ENCODE data around the gene SAC3D1.

SAC3D1 gene

GRCh38 chr11:65040520-65040846 is 527 bp upstream of the SAC3D1 start:
- no peak for DNase-seq (ENCODE audit: low spot score)
- peak overlapping the region; percentile 95 for H3K27ac Mint-ChIP-seq
- peaks cover 22% of the 10 kb centered on the region for H3K36me3 Mint-ChIP-seq (ENCODE audit: low read depth)
- H3K27me3 Mint-ChIP-seq (ENCODE audit: low read depth), result no peaks in the 10 kb centered on the region
- peak overlapping the region; percentile 87 for H3K4me3 Mint-ChIP-seq
- H3K9me3 Mint-ChIP-seq, result no peaks in the 10 kb centered on the region
- peaks cover 12% of the 10 kb centered on the region for H3K4me1 Mint-ChIP-seq (ENCODE audit: low read depth)

DNA sequence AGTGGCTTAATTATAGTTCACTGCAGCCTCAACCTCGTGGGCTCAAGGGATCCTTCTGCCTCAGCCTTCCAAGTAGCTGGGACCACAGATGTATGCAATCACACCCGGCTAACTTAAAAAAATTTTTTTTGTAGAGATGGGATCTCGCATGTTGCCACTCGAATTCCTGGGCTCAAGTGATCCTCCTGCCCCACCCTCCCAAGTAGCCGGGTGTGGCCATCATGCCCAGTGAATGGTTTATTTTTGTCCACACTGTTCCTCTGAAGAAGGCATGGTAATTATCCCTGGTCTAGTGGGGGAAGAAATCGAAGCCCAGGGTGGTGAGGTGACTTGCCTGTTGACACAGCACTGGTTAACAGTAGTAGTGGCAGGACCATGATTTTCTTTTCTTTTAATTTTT is 1.9 kb downstream of the SAC3D1 start:
- Mint-ChIP-seq H3K4me1 (ENCODE audit: low read depth) (peaks cover 23% of the 10 kb centered on the region), H3K27ac (no peak overlapping the region), H3K36me3 (ENCODE audit: low read depth) (peaks cover 22% of the 10 kb centered on the region), H3K27me3 (ENCODE audit: low read depth) (no peaks in the 10 kb centered on the region), H3K9me3 (no peaks in the 10 kb centered on the region), H3K4me3 (peak overlapping the region; percentile 93)
- no peak for DNase-seq (ENCODE audit: low spot score)

DNA sequence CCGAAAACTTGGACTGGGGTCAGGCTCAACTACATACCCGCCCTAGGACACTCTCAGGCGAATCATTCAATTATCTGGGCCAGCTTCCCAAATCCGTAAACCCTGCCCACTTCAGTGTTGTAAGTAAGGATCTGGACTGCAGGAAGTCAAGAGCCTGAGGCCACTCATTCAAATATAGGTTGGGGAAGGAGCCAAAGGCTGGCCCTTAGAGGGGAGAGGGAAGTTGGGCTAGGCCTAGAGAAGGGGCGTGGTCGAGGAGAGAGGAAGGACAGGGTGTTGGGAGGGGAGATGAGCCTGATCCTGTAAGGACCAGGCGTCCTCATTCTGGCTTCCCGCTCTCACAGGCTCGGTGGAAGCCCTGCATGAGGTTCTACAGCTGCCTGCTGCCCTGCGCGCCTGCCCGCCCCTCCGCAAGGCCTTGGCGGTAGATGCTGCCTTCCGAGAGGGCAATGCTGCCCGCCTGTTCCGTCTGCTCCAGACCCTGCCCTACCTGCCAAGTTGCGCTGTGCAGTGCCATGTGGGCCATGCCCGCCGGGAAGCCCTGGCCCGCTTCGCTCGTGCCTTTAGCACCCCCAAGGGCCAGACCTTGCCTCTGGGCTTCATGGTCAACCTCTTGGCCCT is 3.0 kb downstream of the SAC3D1 start:
- H3K4me3 Mint-ChIP-seq, result no peak overlapping the region
- peaks cover 23% of the 10 kb centered on the region for H3K4me1 Mint-ChIP-seq (ENCODE audit: low read depth)

GRCh38 chr11:65045061-65045460 is 4.1 kb downstream of the SAC3D1 start:
- Mint-ChIP-seq H3K27me3 (ENCODE audit: low read depth) (no peaks in the 10 kb centered on the region), H3K4me1 (ENCODE audit: low read depth) (peaks cover 23% of the 10 kb centered on the region), H3K9me3 (no peaks in the 10 kb centered on the region), H3K27ac (no peak overlapping the region), H3K4me3 (no peak overlapping the region), H3K36me3 (ENCODE audit: low read depth) (peaks cover 18% of the 10 kb centered on the region)
- DNase-seq (ENCODE audit: low spot score), result no peak

More for the DNA sequence above, 3.0 kb downstream of the SAC3D1 start:
- DNase-seq (ENCODE audit: low spot score), result no peak
- no peaks in the 10 kb centered on the region for H3K27me3 Mint-ChIP-seq (ENCODE audit: low read depth)
- peak overlapping the region; percentile 13 for H3K27ac Mint-ChIP-seq
- H3K9me3 Mint-ChIP-seq, result no peaks in the 10 kb centered on the region
- peaks cover 18% of the 10 kb centered on the region for H3K36me3 Mint-ChIP-seq (ENCODE audit: low read depth)

- no peak for DNase-seq (ENCODE audit: low spot score)
- Mint-ChIP-seq H3K4me1 (ENCODE audit: low read depth) (peaks cover 20% of the 10 kb centered on the region), H3K36me3 (ENCODE audit: low read depth) (peaks cover 18% of the 10 kb centered on the region), H3K9me3 (no peaks in the 10 kb centered on the region), H3K27ac (no peak overlapping the region), H3K27me3 (ENCODE audit: low read depth) (no peaks in the 10 kb centered on the region), H3K4me3 (no peak overlapping the region)
Observed at GRCh38 chr11:65045728-65046127, 4.7 kb downstream of the SAC3D1 start.

DNA sequence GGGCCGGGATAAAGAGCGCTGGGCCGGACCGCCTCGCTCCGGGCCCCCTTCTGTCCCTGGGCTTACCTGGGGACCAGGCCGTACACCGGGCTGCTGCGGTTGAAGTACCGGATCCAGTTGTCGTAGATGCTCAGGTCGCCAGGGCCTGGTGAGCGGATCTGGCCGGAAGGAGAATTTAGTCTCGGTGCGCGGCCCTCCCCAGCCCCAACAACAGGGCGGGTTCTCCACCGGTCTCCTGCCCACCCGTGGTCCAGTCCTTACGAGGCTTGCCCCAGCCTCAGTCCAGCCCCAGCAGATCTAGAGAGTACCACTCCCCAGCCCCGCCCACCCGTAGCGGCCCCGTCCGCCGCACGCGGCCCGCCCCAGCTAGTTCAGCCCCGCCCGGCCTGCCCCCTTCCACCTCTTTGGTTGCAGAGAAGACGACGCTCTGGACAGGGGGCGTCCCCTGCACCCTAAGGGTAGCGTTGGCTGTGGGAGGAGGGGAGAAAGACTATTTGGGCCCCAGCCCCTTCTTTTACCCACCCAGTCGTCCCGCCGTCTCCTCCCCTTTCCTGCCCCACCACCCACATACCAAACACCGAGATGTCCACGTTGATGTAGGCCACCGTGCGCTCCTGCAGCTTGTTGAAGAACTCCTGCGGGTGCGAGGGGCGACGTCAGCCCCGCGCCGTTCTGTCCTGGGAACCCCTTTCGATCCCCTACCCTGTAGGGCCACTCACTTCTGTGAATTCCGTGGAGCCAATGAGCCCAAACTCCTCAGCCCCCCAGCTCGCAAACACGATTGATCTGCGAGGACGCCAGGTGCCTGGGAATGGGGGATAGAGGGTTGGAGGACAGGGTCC is 6.8 kb downstream of the SAC3D1 start:
- H3K4me1 Mint-ChIP-seq (ENCODE audit: low read depth), result peaks cover 14% of the 10 kb centered on the region
- DNase-seq (ENCODE audit: low spot score), result no peak
- H3K27ac Mint-ChIP-seq, result peak overlapping the region; percentile 70
- peak overlapping the region; percentile 76 for H3K4me3 Mint-ChIP-seq
- peaks cover 15% of the 10 kb centered on the region for H3K36me3 Mint-ChIP-seq (ENCODE audit: low read depth)
- no peaks in the 10 kb centered on the region for H3K27me3 Mint-ChIP-seq (ENCODE audit: low read depth)
- H3K9me3 Mint-ChIP-seq, result no peaks in the 10 kb centered on the region

GRCh38 chr11:65051398-65051858 is 10.4 kb downstream of the SAC3D1 start:
- no peaks in the 10 kb centered on the region for H3K27me3 Mint-ChIP-seq (ENCODE audit: low read depth)
- H3K4me3 Mint-ChIP-seq, result no peak overlapping the region
- peaks cover 20% of the 10 kb centered on the region for H3K4me1 Mint-ChIP-seq (ENCODE audit: low read depth)
- H3K27ac Mint-ChIP-seq, result no peak overlapping the region
- H3K9me3 Mint-ChIP-seq, result no peaks in the 10 kb centered on the region
- no peaks in the 10 kb centered on the region for H3K36me3 Mint-ChIP-seq (ENCODE audit: low read depth)
- DNase-seq (ENCODE audit: low spot score), result no peak

DNA sequence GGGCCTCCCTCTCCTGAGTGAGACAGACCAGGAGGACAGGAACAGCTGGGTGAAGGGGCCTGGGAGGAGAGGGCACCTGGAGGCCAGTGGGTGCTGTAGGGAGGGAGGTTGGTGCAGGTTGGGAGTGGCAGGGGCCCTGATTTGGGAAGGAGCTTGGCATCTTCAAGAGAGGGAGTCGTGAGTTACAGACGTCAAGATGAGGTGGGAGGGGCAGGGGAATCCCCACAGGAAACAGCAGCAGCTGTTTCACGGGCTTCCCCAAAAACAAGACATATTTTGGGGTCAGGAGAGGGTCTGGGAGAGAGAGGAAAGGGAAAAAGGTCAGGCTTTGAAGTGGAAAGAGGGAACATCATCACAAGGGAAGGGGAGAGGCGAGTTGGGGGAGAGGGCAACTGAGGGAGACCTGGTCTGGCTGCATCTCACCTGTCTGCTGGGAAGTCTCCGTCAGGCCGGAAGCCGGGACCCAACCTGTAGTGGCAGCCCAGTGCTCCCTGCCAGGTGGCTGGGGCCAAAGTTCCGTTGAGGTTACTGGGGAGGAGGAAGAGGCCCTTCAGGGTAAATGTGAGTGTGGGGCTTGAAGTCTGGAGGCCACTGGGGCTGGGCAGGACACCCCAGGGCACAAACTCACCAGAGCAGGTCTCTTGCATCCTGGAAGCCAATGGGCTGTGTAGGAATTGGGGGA is 13.0 kb downstream of the SAC3D1 start:
- Mint-ChIP-seq H3K4me1 (ENCODE audit: low read depth) (peaks cover 13% of the 10 kb centered on the region), H3K27me3 (ENCODE audit: low read depth) (no peaks in the 10 kb centered on the region), H3K27ac (peak overlapping the region; percentile 71), H3K36me3 (ENCODE audit: low read depth) (no peaks in the 10 kb centered on the region), H3K4me3 (peak overlapping the region; percentile 70), H3K9me3 (no peaks in the 10 kb centered on the region)
- no peak for DNase-seq (ENCODE audit: low spot score)

DNA sequence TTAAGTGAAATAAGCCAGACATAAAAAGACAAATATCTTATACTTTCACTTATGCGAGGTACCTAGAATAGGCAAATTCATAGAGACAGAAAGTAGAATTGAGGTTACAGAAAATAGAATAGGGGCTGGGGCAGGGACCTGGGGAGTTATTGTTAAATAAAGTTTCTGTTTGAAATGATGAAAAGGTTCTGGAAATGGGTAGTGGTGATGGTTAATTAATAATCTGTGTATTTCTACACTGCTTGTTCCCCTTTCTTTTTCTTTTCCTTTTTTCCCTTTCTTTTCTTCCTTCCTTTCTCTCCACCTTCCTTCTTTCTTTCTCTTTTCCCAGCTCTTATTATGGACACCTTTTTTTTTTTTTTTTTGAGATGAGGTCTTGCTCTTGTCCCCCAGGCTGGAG is 14.5 kb downstream of the SAC3D1 start:
- no peak overlapping the region for H3K27ac Mint-ChIP-seq
- no peaks in the 10 kb centered on the region for H3K9me3 Mint-ChIP-seq
- H3K4me3 Mint-ChIP-seq, result no peak overlapping the region
- H3K27me3 Mint-ChIP-seq (ENCODE audit: low read depth), result no peaks in the 10 kb centered on the region
- DNase-seq (ENCODE audit: low spot score), result no peak
- H3K36me3 Mint-ChIP-seq (ENCODE audit: low read depth), result no peaks in the 10 kb centered on the region
- peaks cover 19% of the 10 kb centered on the region for H3K4me1 Mint-ChIP-seq (ENCODE audit: low read depth)

- Mint-ChIP-seq H3K4me3 (no peak overlapping the region), H3K27me3 (ENCODE audit: low read depth) (no peaks in the 10 kb centered on the region), H3K4me1 (ENCODE audit: low read depth) (peaks cover 21% of the 10 kb centered on the region), H3K9me3 (no peaks in the 10 kb centered on the region), H3K27ac (no peak overlapping the region), H3K36me3 (ENCODE audit: low read depth) (no peaks in the 10 kb centered on the region)
- no peak for DNase-seq (ENCODE audit: low spot score)
Observed at GRCh38 chr11:65056999-65057398, 16.0 kb downstream of the SAC3D1 start.

- peaks cover 21% of the 10 kb centered on the region for H3K4me1 Mint-ChIP-seq (ENCODE audit: low read depth)
- DNase-seq (ENCODE audit: low spot score), result no peak
- H3K4me3 Mint-ChIP-seq, result no peak overlapping the region
- H3K27me3 Mint-ChIP-seq (ENCODE audit: low read depth), result no peaks in the 10 kb centered on the region
- H3K36me3 Mint-ChIP-seq (ENCODE audit: low read depth), result no peaks in the 10 kb centered on the region
- H3K9me3 Mint-ChIP-seq, result no peaks in the 10 kb centered on the region
- H3K27ac Mint-ChIP-seq, result no peak overlapping the region
Observed at GRCh38 chr11:65057526-65057925, 16.5 kb downstream of the SAC3D1 start.

DNA sequence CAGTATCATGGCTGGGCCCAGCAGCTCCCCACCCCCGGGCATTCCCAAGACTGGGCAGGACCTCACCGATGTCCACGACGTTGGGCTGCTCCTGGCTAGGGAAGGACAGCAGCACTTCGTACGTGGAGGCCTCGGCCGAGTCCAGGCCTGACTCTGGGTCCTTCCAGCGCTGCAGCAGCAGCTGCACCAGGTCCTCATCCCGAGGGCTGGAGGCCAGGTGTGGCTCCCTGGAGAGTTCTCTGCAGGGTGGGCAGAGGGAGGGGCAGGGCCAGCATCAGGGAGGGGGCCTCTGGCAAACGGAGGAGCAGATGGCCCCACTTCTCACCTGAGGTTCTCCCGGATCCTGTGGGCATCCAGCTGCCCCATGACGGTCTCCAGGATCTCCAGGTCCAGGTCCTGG is 17.0 kb downstream of the SAC3D1 start:
- Mint-ChIP-seq H3K4me3 (no peak overlapping the region), H3K36me3 (ENCODE audit: low read depth) (no peaks in the 10 kb centered on the region), H3K9me3 (no peaks in the 10 kb centered on the region), H3K27ac (no peak overlapping the region), H3K27me3 (ENCODE audit: low read depth) (no peaks in the 10 kb centered on the region), H3K4me1 (ENCODE audit: low read depth) (peaks cover 19% of the 10 kb centered on the region)
- no peak for DNase-seq (ENCODE audit: low spot score)

- H3K4me1 Mint-ChIP-seq (ENCODE audit: low read depth), result peaks cover 17% of the 10 kb centered on the region
- H3K9me3 Mint-ChIP-seq, result no peaks in the 10 kb centered on the region
- no peaks in the 10 kb centered on the region for H3K27me3 Mint-ChIP-seq (ENCODE audit: low read depth)
- H3K4me3 Mint-ChIP-seq, result no peak within 1 kb of the TSS
- no peak within 1 kb of the TSS for H3K27ac Mint-ChIP-seq
- DNase-seq (ENCODE audit: low spot score), result no peak
- no peaks in the 10 kb centered on the region for H3K36me3 Mint-ChIP-seq (ENCODE audit: low read depth)
Observed at GRCh38 chr11:65058419-65059054, 17.5 kb downstream of the SAC3D1 start, which contains the start of gene NAALADL1. NAALADL1 (minus strand) TSS chr11:65058553; CDS start chr11:65058521, 32 bp downstream.

DNA sequence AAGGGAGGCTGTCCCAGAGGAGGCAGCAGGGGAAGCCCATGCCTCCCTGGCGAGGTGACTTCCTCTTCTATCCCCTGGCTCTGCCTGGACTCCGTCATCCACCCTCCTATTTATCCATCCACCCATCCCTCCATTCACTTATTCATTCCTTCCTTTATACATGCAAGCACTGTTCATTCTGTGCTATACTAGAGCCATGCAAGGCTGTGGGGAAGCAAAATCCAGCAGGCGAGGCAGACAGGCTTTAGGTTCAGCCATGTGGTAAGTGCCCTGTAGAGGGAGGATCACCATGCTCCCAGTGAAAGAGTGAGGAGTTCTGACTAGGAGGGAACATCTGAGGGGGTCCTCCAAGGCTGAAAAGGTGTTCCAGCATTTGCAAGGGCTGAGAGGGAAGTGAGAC is 18.5 kb downstream of the SAC3D1 start:
- Mint-ChIP-seq H3K27me3 (ENCODE audit: low read depth) (no peaks in the 10 kb centered on the region), H3K4me1 (ENCODE audit: low read depth) (peaks cover 8% of the 10 kb centered on the region), H3K4me3 (no peak overlapping the region), H3K27ac (no peak overlapping the region), H3K36me3 (ENCODE audit: low read depth) (no peaks in the 10 kb centered on the region), H3K9me3 (no peaks in the 10 kb centered on the region)
- no peak for DNase-seq (ENCODE audit: low spot score)
